Right atrium auricular region (tissue), 2 donors: ENCODE measurements around the gene SETD2. TPM values are rescaled to one million over a fixed set of nuclear protein-coding genes. Genes with fewer than 3 reads are reported as not detected.
A peak's percentile ranks its signal among the peaks of the same experiment; 100 is the strongest.

Experiments
- DNase-seq: peaks from one replicate; pipeline ENCODE4 v3.0.0-alpha.2; 2019; ENCODE audit warnings: low spot score
- H3K27ac ChIP-seq, 2 donors: fragments of 200-600 bp; sonication (generic); 1 replicate in 1 of 2; 2 replicates in 1 of 2; pipeline ENCODE4 v1.5.1; 2016 to 2019
- H3K27me3 ChIP-seq, 2 donors: fragments of 200-600 bp; sonication (generic); one replicate each; pipeline versions ENCODE4 v1.5.1 to v1.6.0; 2017 to 2019
- H3K36me3 ChIP-seq: fragments of 200-600 bp; sonication (generic); one replicate; pipeline ENCODE4 v1.5.1; 2016
- H3K4me1 ChIP-seq, 2 donors: fragments of 200-600 bp; sonication (generic); one replicate each; pipeline versions ENCODE4 v1.5.1 to v1.6.0; 2017 to 2019
- H3K4me3 ChIP-seq, 2 donors: fragments of 200-600 bp; sonication (generic); 1 replicate in 1 of 2; 2 replicates in 1 of 2; pipeline ENCODE4 v1.5.1; 2017 to 2019; ENCODE audit warnings: mild to moderate bottlenecking in 1 of 2, moderate library complexity in 1 of 2
- H3K9me3 ChIP-seq, 2 donors: fragments of 200-600 bp; sonication (generic); one replicate each; pipeline ENCODE4 v1.5.1; 2019
- total RNA-seq, 2 donors: library from RNA; depleted of rRNA; stranded (reverse); fragments of >200 nt; gene quantifications; one replicate each; pipeline ENCODE4 v1.1.0, GENCODE V29; 2016
- TF ChIP-seq, protein P1 (sequence below), 2 donors: fragments of 200-600 bp; sonication (generic); IDR thresholded peaks; one replicate each; pipeline ENCODE4 v1.5.1; 2019; ENCODE audit warnings: antibody characterized with exemption in 2 of 2

Gene SETD2
- total RNA-seq, 2 donors from 2014 or later: 26.8 to 34.2 TPM

DNA sequence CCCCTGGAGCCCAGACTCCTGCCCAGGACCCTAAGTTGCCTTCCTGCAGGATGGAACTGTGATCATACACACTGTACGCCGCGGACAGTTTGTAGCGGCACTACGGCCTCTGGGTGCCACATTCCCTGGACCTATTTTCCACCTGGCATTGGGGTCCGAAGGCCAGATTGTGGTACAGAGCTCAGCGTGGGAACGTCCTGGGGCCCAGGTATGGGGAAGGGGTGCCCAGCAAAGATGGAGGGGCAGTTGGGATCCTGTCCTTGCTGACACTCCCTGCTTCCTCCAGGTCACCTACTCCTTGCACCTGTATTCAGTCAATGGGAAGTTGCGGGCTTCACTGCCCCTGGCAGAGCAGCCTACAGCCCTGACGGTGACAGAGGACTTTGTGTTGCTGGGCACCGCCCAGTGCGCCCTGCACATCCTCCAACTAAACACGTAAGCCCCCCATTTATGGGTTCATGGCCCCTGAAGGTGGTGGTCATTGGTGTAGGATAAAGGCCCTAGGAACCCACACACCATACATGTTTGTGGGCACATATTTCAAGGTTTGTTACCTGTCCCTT lies 155.6 kb downstream of the SETD2 start:
- Histone ChIP-seq H3K9me3 (no peaks in the 10 kb centered on the region), H3K27ac (peak overlapping the region in 1 of 2 donors; percentile 82), H3K36me3 (peaks cover 9% of the 10 kb centered on the region), H3K4me1 (peaks cover 0 to 17% of the 10 kb centered on the region in 2 donors), H3K4me3 (no peak overlapping the region), H3K27me3 (no peaks in the 10 kb centered on the region)
- TF ChIP-seq, protein P1, sequence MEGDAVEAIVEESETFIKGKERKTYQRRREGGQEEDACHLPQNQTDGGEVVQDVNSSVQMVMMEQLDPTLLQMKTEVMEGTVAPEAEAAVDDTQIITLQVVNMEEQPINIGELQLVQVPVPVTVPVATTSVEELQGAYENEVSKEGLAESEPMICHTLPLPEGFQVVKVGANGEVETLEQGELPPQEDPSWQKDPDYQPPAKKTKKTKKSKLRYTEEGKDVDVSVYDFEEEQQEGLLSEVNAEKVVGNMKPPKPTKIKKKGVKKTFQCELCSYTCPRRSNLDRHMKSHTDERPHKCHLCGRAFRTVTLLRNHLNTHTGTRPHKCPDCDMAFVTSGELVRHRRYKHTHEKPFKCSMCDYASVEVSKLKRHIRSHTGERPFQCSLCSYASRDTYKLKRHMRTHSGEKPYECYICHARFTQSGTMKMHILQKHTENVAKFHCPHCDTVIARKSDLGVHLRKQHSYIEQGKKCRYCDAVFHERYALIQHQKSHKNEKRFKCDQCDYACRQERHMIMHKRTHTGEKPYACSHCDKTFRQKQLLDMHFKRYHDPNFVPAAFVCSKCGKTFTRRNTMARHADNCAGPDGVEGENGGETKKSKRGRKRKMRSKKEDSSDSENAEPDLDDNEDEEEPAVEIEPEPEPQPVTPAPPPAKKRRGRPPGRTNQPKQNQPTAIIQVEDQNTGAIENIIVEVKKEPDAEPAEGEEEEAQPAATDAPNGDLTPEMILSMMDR (IDR thresholded peaks at IDR 0.05): no peak
- DNase-seq: no peak

GRCh38 chr3:47007482-47008233 lies 156.3 kb downstream of the SETD2 start:
- Histone ChIP-seq H3K27me3 (no peaks in the 10 kb centered on the region), H3K27ac (no peak overlapping the region), H3K4me3 (no peak overlapping the region), H3K9me3 (no peaks in the 10 kb centered on the region), H3K4me1 (peaks cover 0 to 17% of the 10 kb centered on the region in 2 donors), H3K36me3 (peaks cover 9% of the 10 kb centered on the region)
- DNase-seq: no peak
- TF ChIP-seq, protein P1 (IDR thresholded peaks at IDR 0.05): no peak

DNA sequence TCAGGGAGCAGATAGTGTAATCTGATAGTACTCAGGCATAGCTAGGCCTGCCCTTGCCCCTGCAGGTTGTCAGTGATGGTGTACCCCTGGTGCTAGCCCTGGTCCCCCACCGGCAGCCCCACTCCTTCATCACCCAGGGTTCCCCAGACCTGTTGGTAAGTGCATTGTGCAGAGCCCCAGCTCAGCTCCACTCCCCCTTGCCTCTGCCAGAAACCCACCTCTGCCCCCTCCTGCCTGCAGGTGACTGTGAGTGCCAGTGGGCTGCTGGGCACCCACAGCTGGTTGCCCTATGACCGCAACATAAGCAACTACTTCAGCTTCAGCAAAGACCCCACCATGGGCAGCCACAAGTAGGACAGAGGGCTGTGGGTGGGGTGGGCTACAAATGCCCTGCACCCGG lies 156.9 kb downstream of the SETD2 start:
- H3K4me1 ChIP-seq: peaks cover 0 to 17% of the 10 kb centered on the region in 2 donors
- H3K9me3 ChIP-seq: no peaks in the 10 kb centered on the region
- TF ChIP-seq, protein P1 (IDR thresholded peaks at IDR 0.05): no peak
- no peak for DNase-seq
- H3K27ac ChIP-seq: no peak overlapping the region
- peaks cover 14% of the 10 kb centered on the region for H3K36me3 ChIP-seq
- H3K27me3 ChIP-seq: no peaks in the 10 kb centered on the region
- H3K4me3 ChIP-seq: no peak overlapping the region

DNA sequence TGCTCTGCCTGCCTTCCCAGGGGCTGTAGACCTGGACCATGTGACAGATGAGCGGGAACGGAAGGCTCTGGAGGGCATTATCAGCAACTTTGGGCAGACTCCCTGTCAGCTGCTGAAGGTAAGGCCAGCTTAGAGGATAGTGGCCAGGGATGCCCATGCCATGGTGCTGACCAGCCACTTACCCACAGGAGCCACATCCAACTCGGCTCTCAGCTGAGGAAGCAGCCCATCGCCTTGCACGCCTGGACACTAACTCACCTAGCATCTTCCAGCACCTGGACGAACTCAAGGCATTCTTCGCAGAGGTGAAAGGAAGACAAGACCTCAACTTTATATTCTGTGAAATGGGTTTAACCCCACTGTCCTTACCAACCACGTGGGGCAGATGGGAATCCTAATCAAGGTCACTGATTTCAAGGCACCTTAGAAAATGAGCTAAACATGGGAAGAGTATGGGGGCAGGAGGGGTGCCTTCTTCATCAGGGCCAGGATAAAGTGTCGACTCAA lies 157.7 kb downstream of the SETD2 start:
- Histone ChIP-seq H3K27me3 (no peaks in the 10 kb centered on the region), H3K27ac (no peak overlapping the region), H3K4me1 (peaks cover 0 to 17% of the 10 kb centered on the region in 2 donors), H3K36me3 (peaks cover 21% of the 10 kb centered on the region), H3K4me3 (no peak overlapping the region), H3K9me3 (no peaks in the 10 kb centered on the region)
- DNase-seq: no peak
- TF ChIP-seq, protein P1 (IDR thresholded peaks at IDR 0.05): no peak

DNA sequence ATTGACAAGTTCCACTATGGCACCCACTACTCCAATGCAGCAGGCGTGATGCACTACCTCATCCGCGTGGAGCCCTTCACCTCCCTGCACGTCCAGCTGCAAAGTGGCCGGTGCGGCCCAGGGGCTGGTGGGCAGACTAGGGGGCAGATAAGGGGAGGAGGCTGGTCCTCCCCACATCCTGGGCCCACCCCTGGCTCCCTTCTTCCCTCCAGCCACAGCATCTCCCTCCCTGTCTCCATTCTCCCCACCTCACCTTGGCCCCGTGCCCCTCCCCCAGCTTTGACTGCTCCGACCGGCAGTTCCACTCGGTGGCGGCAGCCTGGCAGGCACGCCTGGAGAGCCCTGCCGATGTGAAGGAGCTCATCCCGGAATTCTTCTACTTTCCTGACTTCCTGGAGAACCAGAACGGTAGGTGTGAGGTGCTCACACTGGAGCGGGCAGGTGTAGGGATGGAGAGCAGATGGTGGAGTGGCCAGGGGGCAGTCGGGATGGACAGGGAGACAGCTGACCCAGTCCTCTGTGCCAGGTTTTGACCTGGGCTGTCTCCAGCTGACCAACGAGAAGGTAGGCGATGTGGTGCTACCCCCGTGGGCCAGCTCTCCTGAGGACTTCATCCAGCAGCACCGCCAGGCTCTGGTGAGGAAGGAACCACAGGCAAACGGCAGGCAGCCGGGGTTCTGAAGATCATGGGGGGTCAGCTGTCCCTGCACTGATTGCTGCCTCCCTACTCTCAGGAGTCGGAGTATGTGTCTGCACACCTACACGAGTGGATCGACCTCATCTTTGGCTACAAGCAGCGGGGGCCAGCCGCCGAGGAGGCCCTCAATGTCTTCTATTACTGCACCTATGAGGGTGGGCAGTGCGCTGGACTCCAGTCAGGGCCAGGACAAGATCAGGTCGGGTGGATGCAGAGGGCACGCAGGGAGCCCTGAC lies 158.4 kb downstream of the SETD2 start:
- H3K36me3 ChIP-seq: peaks cover 28% of the 10 kb centered on the region

More for the DNA sequence above, 158.4 kb downstream of the SETD2 start:
- TF ChIP-seq, protein P1 (IDR thresholded peaks at IDR 0.05): no peak
- H3K9me3 ChIP-seq: no peaks in the 10 kb centered on the region
- peaks cover 0 to 16% of the 10 kb centered on the region in 2 donors for H3K4me1 ChIP-seq
- no peak overlapping the region for H3K4me3 ChIP-seq
- H3K27ac ChIP-seq: no peak overlapping the region
- DNase-seq: no peak
- no peaks in the 10 kb centered on the region for H3K27me3 ChIP-seq
